Loucy (cell line): ENCODE measurements around the gene NARS2.
"Not testable (repeated sequence)": the region's sequence is repeated elsewhere in the genome, so short reads cannot be mapped to it uniquely, and the experiment has no call there.

Experiments used
- H2AFZ ChIP-seq: fragments of 200-600 bp; sonication (generic); 2 replicates; pipeline ENCODE4 v1.6.0; 2016; ENCODE audit warnings: antibody characterized with exemption, mild to moderate bottlenecking, low read length, moderate library complexity
- H3F3A ChIP-seq: fragments of 200-600 bp; 2 replicates; pipeline ENCODE4 v1.6.0; 2016; ENCODE audit warnings: antibody characterized with exemption, low read depth, mild to moderate bottlenecking
- H3K27me3 ChIP-seq: fragments of 200-600 bp; sonication (generic); 2 replicates; pipeline ENCODE4 v1.6.1; 2014; ENCODE audit warnings: low read length, mild to moderate bottlenecking; ENCODE audit not compliant: insufficient read depth, poor library complexity, severe bottlenecking
- H3K36me3 ChIP-seq: fragments of 200-600 bp; sonication (generic); 2 replicates; pipeline ENCODE4 v1.6.1; 2016; ENCODE audit warnings: low read length; ENCODE audit not compliant: insufficient read depth
- H3K4me1 ChIP-seq: fragments of 200-600 bp; sonication (generic); 2 replicates; pipeline ENCODE4 v1.5.1; 2014; ENCODE audit warnings: low read length, mild to moderate bottlenecking; ENCODE audit not compliant: insufficient read depth, poor library complexity, severe bottlenecking
- H3K4me2 ChIP-seq: fragments of 200-600 bp; sonication (generic); 2 replicates; pipeline ENCODE4 v1.6.0; 2014; ENCODE audit warnings: antibody characterized with exemption, low read length, low read depth, mild to moderate bottlenecking; ENCODE audit not compliant: poor library complexity, severe bottlenecking
- H3K4me3 ChIP-seq: fragments of 200-600 bp; sonication (generic); 2 replicates; pipeline ENCODE4 v1.5.1; 2014; ENCODE audit warnings: low read length, mild to moderate bottlenecking, mixed read lengths; ENCODE audit not compliant: poor library complexity, severe bottlenecking
- H3K79me2 ChIP-seq: fragments of 200-600 bp; sonication (generic); 2 replicates; pipeline ENCODE4 v1.6.1; 2014; ENCODE audit warnings: low read length; ENCODE audit not compliant: insufficient read depth
- H3K9ac ChIP-seq: fragments of 200-600 bp; sonication (generic); 2 replicates; pipeline ENCODE4 v1.6.0; 2014; ENCODE audit warnings: mild to moderate bottlenecking, low read depth, low read length, moderate library complexity; ENCODE audit not compliant: poor library complexity, severe bottlenecking
- H3K9me2 ChIP-seq: fragments of 200-600 bp; sonication (generic); replicated peaks from 2 replicates; pipeline ENCODE4 v1.6.1; 2016; ENCODE audit warnings: low read depth, low read length, mixed read lengths
- H3K9me3 ChIP-seq: fragments of 200-600 bp; sonication (generic); 2 replicates; pipeline ENCODE4 v1.6.1; 2014; ENCODE audit warnings: mild to moderate bottlenecking, antibody characterized with exemption, low read length, low read depth; ENCODE audit not compliant: insufficient read depth
- H4K20me1 ChIP-seq: fragments of 200-600 bp; sonication (generic); 2 replicates; pipeline ENCODE4 v1.6.0; 2014; ENCODE audit warnings: antibody characterized with exemption, low read length, mild to moderate bottlenecking; ENCODE audit not compliant: insufficient read depth, poor library complexity, severe bottlenecking
- CTCF ChIP-seq: fragments of 200-600 bp; sonication (generic); conservative IDR thresholded peaks from 2 replicates; pipeline ENCODE4 v1.5.1; 2014; ENCODE audit warnings: mild to moderate bottlenecking, antibody characterized with exemption, low read length
- EZH2phosphoT487 ChIP-seq: fragments of 200-600 bp; IDR thresholded peaks from 2 replicates; pipeline ENCODE4 v1.6.1; 2018; ENCODE audit warnings: antibody characterized with exemption, mild to moderate bottlenecking, moderate library complexity, borderline replicate concordance

NARS2 gene

DNA sequence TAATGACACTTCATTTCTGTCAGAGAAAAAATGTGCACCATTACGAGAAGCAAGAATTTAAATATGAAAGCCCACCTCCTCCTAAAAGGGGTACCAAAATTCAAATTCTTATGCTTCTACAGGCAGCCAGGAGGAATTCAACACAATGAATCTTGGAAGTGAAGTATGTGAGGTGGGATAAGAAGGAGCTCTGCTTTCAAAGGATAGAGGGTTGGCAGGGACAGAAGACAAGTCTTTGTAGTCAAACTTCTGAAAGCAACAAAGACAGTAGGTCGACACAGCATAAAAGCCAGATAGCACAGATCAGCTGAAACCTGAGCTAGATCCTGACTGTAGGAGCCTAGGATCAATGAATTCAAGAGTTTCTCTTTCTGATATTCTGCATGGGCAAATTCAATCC, 17.4 kb downstream of the NARS2 start:
- Histone ChIP-seq H2AFZ (no peak overlapping the region), H3K9ac (no peak overlapping the region), H3K36me3 (peaks cover 26% of the 10 kb centered on the region; the same call in 1 of the 2 replicates), H3F3A (no peaks in the 10 kb centered on the region), H3K27me3 (no peaks in the 10 kb centered on the region), H3K79me2 (peaks cover 25% of the 10 kb centered on the region), H3K9me3 (no peaks in the 10 kb centered on the region), H3K4me3 (no peak overlapping the region), H3K4me1 (peaks cover 20% of the 10 kb centered on the region), H4K20me1 (no peaks in the 10 kb centered on the region), H3K4me2 (no peak overlapping the region), H3K9me2 (no peaks in the 10 kb centered on the region)
- TF ChIP-seq CTCF (no peak), EZH2phosphoT487 (no peak)

DNA sequence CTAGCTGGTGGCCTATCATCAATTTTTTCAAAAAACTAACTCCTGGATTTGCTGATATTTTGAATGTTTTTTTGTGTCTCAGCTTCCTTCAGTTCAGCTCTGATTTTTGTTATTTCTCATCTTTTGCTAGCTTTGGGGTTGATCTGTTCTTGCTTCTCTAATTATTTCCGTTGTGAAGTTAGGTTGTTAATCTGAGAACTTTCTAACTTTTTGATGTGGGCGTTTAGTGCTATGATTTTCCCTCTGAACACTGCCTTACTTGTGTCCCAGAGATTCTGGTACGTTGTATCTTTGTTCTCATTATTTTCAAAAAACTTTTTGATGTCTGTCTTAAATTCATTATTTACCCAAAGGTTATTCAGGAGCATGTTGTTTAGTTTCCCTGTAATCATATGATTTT, 19.1 kb downstream of the NARS2 start:
- H4K20me1 ChIP-seq, result no peaks in the 10 kb centered on the region
- no peaks in the 10 kb centered on the region for H3K9me3 ChIP-seq
- peaks cover 26% of the 10 kb centered on the region; the same call in 1 of the 2 replicates for H3K36me3 ChIP-seq
- H3K4me3 ChIP-seq, result no peak overlapping the region
- no peak for TF ChIP-seq CTCF
- TF ChIP-seq EZH2phosphoT487, result no peak
- H3K27me3 ChIP-seq, result no peaks in the 10 kb centered on the region
- H3K4me1 ChIP-seq, result peaks cover 9% of the 10 kb centered on the region
- no peaks in the 10 kb centered on the region for H3K9me2 ChIP-seq
- H3K4me2 ChIP-seq, result no peak overlapping the region
- peaks cover 11% of the 10 kb centered on the region for H3K79me2 ChIP-seq
- H3F3A ChIP-seq, result no peaks in the 10 kb centered on the region
- H2AFZ ChIP-seq, result no peak overlapping the region
- no peak overlapping the region for H3K9ac ChIP-seq

DNA sequence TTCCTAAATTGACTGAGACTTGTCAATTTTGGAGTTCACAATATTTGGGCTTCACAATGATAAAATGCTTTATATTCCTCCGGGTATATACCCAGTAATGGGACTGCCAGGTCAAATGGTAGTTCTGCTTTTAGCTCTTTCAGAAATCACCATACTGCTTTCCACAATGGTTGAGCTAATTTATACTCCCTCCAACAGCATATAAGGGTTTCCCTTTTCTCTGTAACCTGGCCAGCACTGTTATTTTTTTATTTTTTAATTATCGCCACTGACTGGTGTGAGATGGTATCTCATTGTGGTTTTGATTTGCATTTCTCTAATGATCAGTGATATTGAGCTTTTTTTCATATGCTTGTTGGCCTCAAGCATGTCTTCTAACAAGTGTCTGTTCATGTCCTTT, 21.8 kb downstream of the NARS2 start:
- H3K9me3 ChIP-seq, result no peaks in the 10 kb centered on the region
- no peaks in the 10 kb centered on the region for H3K4me1 ChIP-seq
- peaks cover 4% of the 10 kb centered on the region; the same call in 1 of the 2 replicates for H3K79me2 ChIP-seq
- no peak overlapping the region for H3K4me3 ChIP-seq
- H3K4me2 ChIP-seq, result no peak overlapping the region
- H3K9me2 ChIP-seq, result no peaks in the 10 kb centered on the region
- H3K9ac ChIP-seq, result no peak overlapping the region
- no peak overlapping the region for H2AFZ ChIP-seq
- no peak for TF ChIP-seq CTCF
- no peak for TF ChIP-seq EZH2phosphoT487
- peaks cover 19% of the 10 kb centered on the region; the same call in 1 of the 2 replicates for H3K36me3 ChIP-seq
- no peaks in the 10 kb centered on the region for H3K27me3 ChIP-seq
- H4K20me1 ChIP-seq, result no peaks in the 10 kb centered on the region
- H3F3A ChIP-seq, result no peaks in the 10 kb centered on the region

DNA sequence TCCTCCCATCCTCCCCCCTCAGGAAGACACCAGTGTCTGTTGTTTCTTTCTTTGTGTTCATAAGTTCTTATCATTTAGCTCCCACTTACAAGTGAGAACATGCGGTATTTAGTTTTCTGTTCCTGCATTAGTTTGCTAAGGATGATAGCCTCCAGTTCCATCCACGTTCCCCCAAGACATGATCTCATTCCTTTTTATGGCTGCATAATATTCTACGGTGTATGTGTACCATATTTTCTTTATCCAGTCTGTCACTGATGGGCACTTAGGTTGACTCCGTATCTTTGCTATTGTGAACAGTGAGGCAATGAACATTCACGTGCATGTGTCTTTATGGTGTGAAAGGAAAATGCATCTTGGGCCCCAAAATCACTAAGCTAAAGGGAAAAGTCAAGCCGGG, 22.5 kb downstream of the NARS2 start:
- not testable (repeated sequence) for H3K4me3 ChIP-seq, H2AFZ ChIP-seq, H4K20me1 ChIP-seq, H3K9ac ChIP-seq, H3K4me2 ChIP-seq, H3K27me3 ChIP-seq, H3F3A ChIP-seq, H3K9me2 ChIP-seq, H3K9me3 ChIP-seq, H3K79me2 ChIP-seq, H3K4me1 ChIP-seq
- peaks cover 16% of the 10 kb centered on the region; the same call in 1 of the 2 replicates for H3K36me3 ChIP-seq
